Left lobe of liver (tissue), 2 donors: ENCODE data around the gene MTRR. TPM values are rescaled to one million over a fixed set of nuclear protein-coding genes. Genes with fewer than 3 reads are reported as not detected.
A peak's percentile ranks its signal among the peaks of the same experiment; 100 is the strongest.

Source experiments
- ATAC-seq: fragments of 200-7000 bp; cut with Tn5 transposase; one replicate; pipeline ENCODE4 v1.9.1; 2020; ENCODE audit warnings: mild to moderate bottlenecking, moderate library complexity
- DNase-seq: peaks from one replicate; pipeline ENCODE4 v3.0.0-alpha.2; 2020; ENCODE audit warnings: low spot score
- total RNA-seq: library from RNA; stranded (reverse); gene quantifications from one replicate; pipeline ENCODE4 v1.2.1, GENCODE V29; 2021
- donor health status: DM: no; HTN: no; CAD: no; lungs with moderate emphysema.
- donor health status: DM: no; HTN: yes; CAD: no.

The MTRR gene
- total RNA-seq, result 29.1 TPM

DNA sequence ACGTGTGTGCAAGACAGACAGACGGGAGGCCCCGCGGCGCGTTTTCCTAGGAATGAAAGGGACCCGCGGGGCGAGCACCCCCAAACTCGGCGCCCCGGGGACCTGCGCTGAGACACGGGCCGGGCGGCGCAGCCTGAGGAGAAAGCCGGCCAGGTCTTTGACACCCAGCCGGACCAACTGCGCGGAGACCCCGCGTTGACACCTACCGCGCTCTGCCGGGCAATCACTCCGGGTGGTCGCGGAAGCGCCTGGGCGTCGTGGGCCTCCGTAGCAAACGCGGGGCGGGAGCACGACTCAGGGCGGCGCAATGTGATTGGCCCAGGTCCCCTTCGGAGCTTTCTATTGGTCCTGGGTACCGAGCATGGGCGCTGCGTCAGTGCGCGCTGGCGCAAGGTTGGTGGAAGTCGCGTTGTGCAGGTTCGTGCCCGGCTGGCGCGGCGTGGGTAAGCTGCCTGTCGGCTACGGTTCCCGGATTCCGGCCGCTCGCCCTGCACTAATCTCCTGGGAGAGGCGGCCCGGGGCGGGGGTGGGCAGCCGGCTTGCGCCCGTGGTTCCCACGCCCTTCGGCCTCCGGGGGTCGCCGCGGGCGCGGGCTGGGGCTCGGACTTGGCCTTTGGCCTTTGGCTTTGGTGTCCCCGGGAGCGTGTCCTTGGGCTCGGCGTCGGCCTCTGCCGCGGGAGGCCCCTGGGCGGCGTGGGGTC, at the start of gene MTRR, which contains the start of gene FASTKD3:
TSS of gene MTRR (plus strand) at position 376 of the 701 bp plus-strand sequence. CDS start 1,647 bp downstream, outside the sequence.
TSS of gene FASTKD3 (minus strand) at position 259 of the 701 bp plus-strand sequence. CDS start 948 bp downstream, outside the sequence.
- peak; percentile 96 for DNase-seq
- peak; percentile 98 for ATAC-seq

DNA sequence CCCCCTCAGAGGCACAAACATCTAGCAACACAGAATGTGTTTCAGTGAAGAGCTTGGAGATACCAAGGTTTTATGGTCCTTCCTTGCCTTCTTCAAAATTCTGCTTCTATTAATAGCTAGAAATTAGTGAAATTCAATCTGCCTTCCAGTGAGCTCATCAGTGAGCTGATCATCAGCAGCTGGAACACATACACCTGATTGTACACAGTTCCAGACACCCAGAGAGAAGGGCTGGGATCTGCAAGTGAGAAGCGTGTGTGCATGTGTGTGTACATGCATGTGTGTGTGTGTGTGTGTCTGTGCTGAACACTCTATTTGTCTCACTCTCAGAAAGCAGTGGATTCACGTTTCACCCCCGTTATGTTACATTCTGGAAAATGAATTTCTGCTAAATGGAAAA, 46.5 kb upstream of the MTRR start:
- ATAC-seq (no peak), DNase-seq (no peak)

DNA sequence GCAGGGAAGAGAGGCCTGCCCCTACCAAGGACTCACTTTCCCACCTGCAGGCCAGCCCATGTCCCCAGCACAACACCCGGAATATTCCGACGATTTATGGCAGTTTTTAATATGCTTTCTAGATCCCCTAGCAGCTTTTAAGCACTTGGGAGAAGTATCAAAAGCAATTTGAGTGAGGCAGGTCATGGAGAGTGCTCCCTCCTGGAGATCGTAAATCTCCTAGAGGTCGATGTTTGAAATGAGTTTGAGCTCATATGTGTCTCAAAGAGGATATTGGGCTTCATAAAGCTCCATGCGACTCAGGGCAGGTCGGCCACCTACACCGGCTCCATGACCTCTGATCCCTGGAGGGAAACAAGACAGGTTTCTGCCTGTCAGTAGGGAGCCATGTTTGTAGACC, 45.4 kb upstream of the MTRR start:
- no peak for DNase-seq
- ATAC-seq, result no peak

DNA sequence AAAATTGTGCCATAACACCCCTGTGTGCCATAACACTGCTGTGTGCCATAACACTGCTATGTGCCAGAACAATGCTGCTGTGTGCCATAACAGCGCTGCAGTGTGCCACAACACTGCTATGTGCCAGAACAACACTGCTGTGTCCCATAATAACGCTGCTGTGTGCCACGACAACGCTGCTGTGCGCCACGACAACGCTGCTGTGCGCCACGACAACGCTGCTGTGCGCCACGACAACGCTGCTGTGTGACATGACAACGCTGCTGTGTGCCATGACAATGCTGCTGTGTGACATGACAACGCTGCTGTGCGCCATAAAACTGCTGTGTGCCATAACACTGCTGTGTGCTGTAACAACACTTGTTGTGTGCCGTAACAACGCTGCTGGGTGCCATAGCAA, 44.0 kb upstream of the MTRR start:
- no peak for ATAC-seq

DNA sequence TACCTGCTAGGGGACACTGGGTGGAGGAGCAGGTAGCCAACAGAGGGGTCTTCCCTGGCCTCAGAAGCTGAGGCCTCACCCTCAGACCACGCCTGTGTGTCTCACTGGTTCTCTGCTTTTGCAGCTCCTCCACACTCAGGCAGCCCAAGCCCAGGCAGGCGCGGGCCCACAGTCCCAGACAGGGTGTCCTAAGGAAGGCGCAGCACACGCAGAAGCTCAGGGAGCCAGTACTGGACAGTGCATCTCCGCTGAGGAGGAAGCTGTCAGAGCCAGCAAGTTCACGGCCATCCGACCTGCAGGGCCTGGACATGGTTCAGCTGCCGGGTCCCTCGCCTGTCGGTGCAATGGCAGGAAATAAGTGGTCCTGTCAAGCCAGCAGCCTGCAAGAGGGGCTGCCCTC, 43.3 kb upstream of the MTRR start:
- no peak for DNase-seq
- ATAC-seq, result no peak

More for the DNA sequence above, 44.0 kb upstream of the MTRR start:
- DNase-seq, result no peak

DNA sequence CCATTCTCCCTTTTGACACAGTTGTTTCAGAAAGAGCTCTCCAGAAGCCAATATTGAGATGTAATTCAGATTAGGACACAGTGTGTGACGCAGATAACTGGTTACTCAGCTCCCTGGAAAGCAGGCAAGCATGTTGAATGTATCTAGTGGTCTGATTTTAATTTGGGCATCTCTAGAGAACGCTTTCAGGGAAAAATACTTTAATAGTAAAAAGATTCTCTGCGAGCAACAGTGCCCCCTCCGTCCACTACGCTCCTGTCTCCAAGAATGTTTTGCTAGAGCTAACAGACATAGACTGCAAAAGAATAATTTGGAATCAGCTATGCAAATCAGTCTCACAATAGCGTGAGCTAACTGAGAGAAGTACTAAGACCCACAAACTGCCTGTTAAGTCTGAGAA, 41.3 kb upstream of the MTRR start:
- DNase-seq (no peak), ATAC-seq (no peak)

DNA sequence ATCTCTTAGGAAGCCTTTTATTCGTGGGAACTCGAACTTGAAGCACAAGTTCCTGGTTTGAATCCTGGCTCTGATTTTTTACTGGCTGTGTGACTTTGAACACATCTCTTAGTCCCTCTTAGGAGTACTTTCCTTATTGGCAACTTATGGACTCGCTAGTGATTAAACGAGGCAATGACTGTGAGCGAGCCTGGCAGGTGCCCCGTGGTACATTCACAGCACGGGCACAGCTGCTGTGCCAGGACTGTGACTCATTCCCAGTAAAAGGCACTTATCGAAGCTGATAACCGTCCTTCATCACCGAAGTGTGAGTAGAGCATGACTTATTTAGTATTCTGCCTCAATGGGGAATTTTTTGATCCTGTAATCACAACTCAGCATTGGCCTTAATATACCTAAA, 40.7 kb upstream of the MTRR start:
- DNase-seq, result no peak
- ATAC-seq, result no peak

DNA sequence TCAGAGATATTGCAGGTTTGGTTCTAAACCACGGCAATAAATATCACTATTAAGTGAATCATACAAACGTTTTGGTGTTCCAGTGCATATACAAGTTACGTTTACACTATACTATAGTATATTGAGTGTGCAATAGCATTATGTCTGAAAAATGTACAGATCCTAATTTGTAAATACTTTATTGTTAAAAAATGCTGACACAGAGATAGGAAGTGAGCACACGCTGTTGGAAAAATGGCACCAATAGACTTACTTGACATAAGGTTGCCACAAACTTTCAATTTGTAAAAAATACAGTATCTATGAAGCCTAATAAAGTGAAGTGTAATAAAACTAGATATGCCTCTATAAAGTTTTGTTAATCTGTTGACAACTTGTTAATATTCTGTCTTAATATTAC, 34.0 kb upstream of the MTRR start:
- DNase-seq (no peak), ATAC-seq (no peak)

DNA sequence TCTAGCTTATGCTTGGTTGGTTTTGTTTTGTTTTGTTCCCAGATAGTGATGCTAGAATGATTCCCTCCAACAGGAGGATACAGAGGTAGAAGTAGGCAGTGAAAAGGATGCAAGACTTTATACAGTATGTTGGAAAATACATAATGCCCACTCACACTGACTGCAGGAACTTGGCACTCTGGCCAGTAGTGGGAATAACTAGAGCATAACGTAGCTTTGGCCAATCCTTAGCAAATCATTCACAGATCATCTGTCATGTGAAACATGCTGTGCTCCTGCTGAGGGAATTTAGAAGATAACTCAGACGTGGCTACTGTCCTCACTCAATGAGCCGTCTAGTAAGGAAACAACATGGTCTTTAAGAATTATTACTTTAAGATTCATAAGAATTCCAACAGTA, 31.5 kb upstream of the MTRR start:
- ATAC-seq (no peak), DNase-seq (no peak)

DNA sequence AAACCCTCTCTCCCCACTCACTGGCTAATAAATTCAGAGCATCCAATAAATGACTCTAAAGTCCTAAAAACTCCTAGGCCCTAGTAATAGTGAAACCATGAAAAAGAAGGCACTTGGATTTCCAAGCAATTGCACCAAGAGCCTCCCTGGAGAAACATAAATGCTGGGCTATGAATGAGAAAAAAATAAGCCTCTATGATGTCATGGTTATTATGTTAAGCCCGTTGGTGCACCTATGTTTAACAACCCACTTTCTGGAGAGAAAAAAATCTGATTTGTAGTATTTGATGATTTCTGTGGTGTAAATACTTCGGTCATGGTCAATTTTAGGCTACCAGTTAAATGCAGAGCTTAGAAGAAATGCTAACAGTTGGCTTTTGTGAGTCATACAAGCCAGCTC, 26.4 kb upstream of the MTRR start:
- no peak for DNase-seq
- ATAC-seq, result no peak

DNA sequence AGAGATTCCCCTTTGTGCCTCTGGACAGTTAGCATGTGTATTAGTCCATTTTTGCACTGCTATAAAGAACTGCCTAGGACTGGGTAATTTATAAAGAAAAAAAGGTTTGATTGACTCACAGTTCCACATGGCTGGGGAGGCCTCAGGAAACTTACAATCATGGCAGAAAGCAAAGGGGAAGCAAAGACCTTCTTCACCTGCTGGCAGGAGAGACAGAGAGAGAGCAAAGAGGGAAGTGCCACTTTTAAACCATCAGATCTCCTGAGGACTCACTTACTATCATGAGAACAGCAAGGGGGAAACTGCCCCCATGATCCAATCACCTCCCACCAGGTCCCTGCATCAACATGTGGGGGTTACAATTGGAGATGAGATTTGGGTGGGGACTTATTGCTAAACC, 24.0 kb upstream of the MTRR start:
- ATAC-seq, result no peak
- DNase-seq, result no peak

DNA sequence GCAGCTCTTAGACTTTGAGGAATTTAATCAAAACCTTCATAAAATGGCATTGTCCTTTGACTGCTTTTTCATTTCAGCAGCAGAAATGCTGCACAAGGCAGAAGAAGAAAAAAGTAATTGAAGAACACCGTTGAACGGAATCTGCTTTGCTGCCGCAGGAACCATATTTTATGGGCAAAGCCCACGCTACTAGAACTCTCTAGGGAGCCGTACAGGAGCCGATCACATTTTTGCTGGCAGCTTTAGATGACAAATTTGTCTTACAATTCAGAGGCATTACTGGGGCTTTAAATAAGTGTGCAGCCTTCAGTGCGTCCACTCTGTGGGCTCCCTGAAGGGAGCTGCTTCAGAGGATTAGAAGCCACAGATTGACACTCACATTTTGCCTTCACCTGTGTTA, 23.4 kb upstream of the MTRR start:
- no peak for ATAC-seq
- no peak for DNase-seq

DNA sequence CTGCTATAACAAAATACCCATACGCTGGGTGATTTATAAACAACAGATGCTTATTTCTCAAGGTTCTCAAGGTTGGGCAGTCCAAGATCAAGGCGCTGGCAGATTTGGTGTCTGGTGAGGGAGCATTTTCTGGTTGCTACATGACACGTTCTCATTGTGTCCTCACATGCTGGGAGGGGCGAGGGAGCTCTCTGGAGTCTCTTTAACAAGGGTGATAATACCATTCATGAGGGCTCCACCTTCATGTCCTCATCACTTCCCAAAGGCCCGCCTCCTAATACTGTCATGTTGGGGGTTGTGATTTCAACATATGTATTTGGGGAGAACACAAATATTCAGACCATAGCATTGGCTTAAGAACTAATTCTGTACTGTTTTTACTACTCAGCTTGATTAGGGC, 22.6 kb upstream of the MTRR start:
- no peak for ATAC-seq
- DNase-seq, result no peak

DNA sequence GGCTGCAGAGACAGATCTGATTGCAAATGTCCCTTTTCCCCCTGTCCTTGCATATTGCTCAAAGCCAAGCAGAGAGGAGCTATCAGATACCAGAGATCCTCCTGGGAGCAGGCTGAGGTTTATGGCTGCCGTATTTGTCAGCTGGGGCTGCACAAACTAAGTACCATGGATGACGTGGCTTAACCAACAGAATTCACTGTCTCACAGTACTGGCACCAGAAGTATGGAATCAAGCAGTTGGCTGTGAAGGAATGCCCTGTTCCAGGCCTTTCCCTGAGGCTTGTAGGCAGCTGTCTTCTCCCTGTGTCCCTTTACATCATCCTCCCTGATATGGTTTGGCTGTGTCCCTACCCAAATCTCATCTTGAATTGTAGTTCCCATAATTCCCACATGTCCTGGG, 20.7 kb upstream of the MTRR start:
- no peak for DNase-seq
- no peak for ATAC-seq

DNA sequence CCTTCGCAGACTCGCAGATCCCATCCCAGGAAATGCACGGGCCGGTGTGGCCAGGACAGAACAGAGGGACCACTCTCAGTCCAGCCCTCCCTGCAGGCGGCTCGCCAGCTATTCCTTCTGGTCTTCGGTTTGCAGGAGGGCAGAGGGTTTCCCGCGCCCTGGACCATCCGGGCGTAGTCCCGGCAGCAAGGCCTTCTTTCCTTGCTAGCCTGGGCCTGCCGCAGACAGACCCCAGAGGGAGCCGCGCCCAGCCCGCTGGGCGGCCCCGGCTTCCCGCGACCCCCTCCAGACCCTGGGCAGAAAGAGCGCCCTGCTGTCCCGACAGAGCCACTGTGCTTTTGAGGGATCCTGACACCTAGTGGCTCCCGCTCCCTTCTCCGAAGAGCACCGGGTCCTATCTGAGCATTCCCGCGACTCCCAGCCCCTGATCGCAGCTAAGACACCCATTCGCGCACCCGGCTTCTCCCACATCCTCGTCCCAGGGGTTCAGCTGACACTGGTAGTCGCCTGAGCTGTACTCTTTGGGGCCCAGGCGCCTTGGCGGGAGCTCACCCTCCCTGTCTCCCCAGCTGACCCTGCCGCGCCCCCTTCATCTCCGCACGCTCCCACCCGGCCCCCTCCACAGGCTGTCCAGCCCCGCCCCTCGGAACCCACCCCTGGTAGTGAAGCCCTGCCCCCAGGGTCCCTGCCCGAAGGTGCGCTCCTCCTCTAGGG, 19.1 kb upstream of the MTRR start:
- no peak for DNase-seq

DNA sequence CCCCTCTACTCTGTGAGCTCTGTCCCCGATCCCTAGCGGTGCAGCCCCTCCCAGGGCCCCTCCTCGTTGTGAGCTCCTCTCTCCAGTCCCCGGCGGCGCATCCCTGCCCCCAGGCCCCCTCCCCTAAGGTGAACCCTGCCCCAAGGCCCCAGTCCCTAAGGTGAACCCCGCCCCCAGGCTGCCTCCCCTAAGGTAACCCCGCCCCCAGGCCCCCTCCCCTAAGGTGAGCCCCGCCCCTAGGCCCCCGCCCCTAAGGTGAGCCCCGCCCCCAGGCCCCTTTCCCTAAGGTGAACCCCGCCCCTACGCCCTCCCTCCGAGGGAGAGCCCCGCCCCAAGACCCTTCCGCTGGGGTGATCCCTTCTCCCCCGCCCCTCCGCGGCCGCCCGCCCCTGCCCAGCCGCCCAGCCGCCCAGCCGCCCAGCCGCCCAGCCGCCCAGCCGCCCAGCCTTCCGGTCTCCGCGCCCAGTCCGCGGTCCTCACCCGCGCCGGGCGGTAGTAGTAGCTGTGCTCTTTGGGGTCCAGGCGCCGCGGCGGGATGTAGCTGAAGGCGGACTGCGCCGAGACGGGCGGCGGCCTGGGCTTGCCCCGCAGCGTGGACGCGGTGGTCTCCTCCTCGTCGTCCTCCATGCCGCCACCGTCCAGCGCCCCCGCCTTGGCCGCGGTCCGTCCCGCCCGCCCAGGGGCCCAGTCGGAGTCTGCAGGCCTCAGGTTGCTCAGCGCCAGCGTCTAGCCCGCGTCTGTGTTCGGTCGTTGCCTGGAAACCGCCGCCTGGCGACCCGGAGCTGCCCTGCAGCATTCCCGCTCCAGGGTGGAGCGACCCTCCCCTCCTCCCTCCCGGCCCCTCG, 18.3 kb upstream of the MTRR start, which contains the start of gene CFAP90:
TSS of gene CFAP90 (minus strand) at position 739 of the 845 bp plus-strand sequence. CDS start at position 627, 112 bp downstream.
- DNase-seq, result peak; percentile 57
- peak; percentile 72 for ATAC-seq

More for the DNA sequence above, 19.1 kb upstream of the MTRR start:
- peak; percentile 7 for ATAC-seq

DNA sequence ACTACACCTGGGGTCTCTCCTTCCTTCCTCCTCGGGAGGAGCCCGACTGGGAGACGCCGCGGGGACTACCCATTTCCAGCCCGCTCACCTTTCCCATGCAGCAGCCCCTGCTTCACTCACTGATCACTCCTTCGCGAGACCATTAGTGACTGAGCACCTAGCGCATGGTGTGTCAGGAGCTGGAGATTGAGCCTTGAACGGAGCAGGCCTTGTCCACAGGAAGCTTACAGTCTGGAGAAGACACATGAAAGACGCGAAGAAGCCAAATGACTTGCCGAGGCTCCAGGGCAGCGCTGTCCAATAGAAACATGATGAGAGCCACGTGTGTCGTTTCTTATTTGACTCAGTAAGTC, 17.7 kb upstream of the MTRR start:
- peak; percentile 27 for ATAC-seq
- no peak for DNase-seq

DNA sequence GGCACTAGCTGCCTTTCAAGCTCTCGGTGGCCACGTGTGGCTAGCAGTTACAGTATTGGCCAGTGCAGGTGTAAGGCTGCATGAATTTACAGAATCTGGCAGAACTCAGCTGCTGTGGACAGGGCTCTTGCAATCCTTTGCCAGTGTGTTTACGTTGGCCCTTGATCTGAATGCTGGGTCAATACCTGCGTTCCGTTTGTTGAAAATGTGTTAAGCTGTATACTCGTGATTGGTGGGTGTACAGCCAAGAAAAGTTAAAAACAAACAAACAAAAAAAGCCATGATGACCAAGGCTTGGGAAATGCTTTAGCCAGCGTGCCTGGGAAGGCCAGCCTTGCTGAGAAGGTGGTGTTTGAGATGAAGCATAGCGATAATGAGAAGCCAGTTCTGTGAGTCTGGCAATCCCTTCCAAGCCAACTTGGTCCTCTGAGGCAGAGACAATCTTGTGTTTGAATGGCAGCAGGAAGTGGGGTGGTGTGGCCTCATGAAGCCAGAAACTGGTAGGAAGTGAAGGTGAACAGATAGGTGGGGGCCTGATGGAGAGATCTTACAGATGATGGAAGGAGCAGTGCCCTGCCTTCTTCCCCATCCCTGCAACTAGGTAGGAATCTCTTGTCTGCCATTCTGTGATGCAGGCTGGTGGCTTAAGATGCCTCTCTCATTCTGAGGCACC, 17.2 kb upstream of the MTRR start:
- ATAC-seq (peak; percentile 87), DNase-seq (peak; percentile 76)

DNA sequence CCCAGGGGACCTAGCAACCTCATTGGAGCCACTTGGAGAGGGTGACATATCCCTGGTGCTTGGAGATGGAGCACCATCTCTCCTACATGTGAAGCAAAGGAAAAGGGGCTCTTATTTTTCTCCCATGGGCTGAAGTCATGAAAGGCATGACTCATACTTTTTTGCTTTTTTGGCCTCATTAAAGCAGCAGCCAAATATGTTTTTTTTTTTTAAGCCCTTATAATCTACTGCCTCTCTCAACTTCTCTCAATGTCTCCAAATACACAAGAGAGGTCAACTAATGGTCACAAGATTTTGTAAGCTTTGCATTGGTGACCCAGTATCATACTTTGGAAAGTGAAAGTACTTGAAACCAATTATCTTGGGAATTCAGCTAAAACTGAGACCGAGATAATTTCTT, 16.4 kb upstream of the MTRR start:
- DNase-seq (no peak), ATAC-seq (no peak)

DNA sequence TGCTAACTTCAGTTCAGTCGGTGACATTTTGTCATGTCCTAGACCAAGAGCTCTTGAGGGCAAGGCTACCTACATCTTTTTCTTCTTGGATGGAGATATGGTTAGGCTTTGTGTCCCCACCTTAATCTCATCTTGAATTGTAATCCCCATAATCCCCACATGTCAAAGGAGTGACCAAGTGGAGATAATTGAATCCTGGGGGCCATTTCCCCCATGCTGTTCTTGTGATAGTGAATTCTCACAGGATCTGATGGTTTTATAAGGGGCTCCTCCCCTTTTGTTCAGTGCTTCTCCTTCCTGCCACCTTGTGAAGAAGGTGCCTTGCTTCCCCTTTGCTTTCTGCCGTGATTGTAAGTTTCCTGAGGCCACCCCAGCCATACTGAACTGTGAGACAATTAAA, 16.0 kb upstream of the MTRR start:
- no peak for DNase-seq
- ATAC-seq, result no peak

DNA sequence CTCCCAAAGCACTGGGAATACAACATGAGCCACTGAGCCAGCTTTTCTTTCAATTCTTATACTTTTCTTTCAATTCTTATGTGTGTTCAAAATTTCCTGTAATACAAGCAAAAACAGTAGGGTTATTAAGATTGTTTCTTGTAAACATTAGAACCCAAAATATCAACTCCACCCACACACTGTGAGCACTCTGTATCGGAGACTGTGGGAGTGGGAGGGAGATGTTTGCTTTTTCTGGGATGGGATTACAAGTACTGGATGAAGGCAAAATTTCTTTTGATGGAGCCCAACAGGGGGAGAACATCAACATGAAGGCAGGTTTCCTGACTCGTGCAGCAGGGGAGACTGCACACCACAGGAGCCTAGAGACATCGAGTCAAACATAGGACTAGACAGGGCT, 13.3 kb upstream of the MTRR start:
- DNase-seq (no peak), ATAC-seq (no peak)
